ENCODE results near the gene SDF4. TPM values are rescaled to one million over a fixed set of nuclear protein-coding genes. Genes with fewer than 3 reads are reported as not detected.

The SDF4 gene
- total and polyA plus RNA-seq, 2 experiments from 2014 or later: 214 to 261 TPM

GRCh38 chr1:1239227-1239613 is 7.4 kb upstream of the SDF4 start:
- Histone ChIP-seq H3K9ac (no peak overlapping the region), H3K4me3 (no peak overlapping the region), H4K20me1 (ENCODE audit: insufficient read depth) (no peaks in the 10 kb centered on the region), H3K4me2 (ENCODE audit: unreplicated experiment) (no peak overlapping the region), H3K4me1 (ENCODE audit: insufficient read depth) (no peaks in the 10 kb centered on the region), H3K9me3 (ENCODE audit: low read depth) (no peaks in the 10 kb centered on the region), H3K79me2 (ENCODE audit: insufficient read depth) (peaks cover 4% of the 10 kb centered on the region; the same call in 1 of the 2 replicates), H2AFZ (no peak overlapping the region), H3K27me3 (replicated peaks; ENCODE audit: insufficient read depth) (no peaks in the 10 kb centered on the region), H3K9me2 (ENCODE audit: insufficient read depth) (no peaks in the 10 kb centered on the region), H3F3A (ENCODE audit: insufficient read depth) (no peaks in the 10 kb centered on the region), H3K27ac (no peak overlapping the region), H3K36me3 (ENCODE audit: low read depth) (no peaks in the 10 kb centered on the region)
- in situ Hi-C loops (cut with MboI): no loop called here
- WGBS, 2 experiments (ENCODE audit: low coverage in 1 of 2, low lambda C conversion rate in 2 of 2, missing lambda C conversion rate in 2 of 2): 34 to 36% methylated on average over 8 to 15 of the region's 15 CpGs
- no peak for TF ChIP-seq EZH2 (IDR thresholded peaks at IDR 0.05; ENCODE audit: insufficient read depth, poor library complexity, severe bottlenecking)
- TF ChIP-seq EZH2phosphoT487 (IDR thresholded peaks at IDR 0.05; ENCODE audit: insufficient read depth, low read depth): no peak
- no peak for DNase-seq

GRCh38 chr1:1238702-1239178 is 6.9 kb upstream of the SDF4 start:
- H2AFZ ChIP-seq: no peak overlapping the region
- H3K4me3 ChIP-seq: no peak overlapping the region
- H3K9ac ChIP-seq: no peak overlapping the region
- no peak overlapping the region for H3K4me2 ChIP-seq (ENCODE audit: unreplicated experiment)
- DNase-seq: no peak
- H3K36me3 ChIP-seq (ENCODE audit: low read depth): no peaks in the 10 kb centered on the region
- H3K79me2 ChIP-seq (ENCODE audit: insufficient read depth): peaks cover 8% of the 10 kb centered on the region
- H3K27me3 ChIP-seq (replicated peaks; ENCODE audit: insufficient read depth): no peaks in the 10 kb centered on the region
- no peaks in the 10 kb centered on the region for H4K20me1 ChIP-seq (ENCODE audit: insufficient read depth)
- TF ChIP-seq EZH2phosphoT487 (IDR thresholded peaks at IDR 0.05; ENCODE audit: insufficient read depth, low read depth) (no peak), EZH2 (IDR thresholded peaks at IDR 0.05; ENCODE audit: insufficient read depth, poor library complexity, severe bottlenecking) (no peak)
- H3K9me2 ChIP-seq (ENCODE audit: insufficient read depth): no peaks in the 10 kb centered on the region
- no peaks in the 10 kb centered on the region for H3F3A ChIP-seq (ENCODE audit: insufficient read depth)
- H3K4me1 ChIP-seq (ENCODE audit: insufficient read depth): no peaks in the 10 kb centered on the region
- H3K27ac ChIP-seq: no peak overlapping the region
- in situ Hi-C loops (cut with MboI): no loop called here
- WGBS, 2 experiments (ENCODE audit: low coverage in 1 of 2, low lambda C conversion rate in 2 of 2, missing lambda C conversion rate in 2 of 2): 53 to 54% methylated on average over 18 to 19 of the region's 19 CpGs
- H3K9me3 ChIP-seq (ENCODE audit: low read depth): no peaks in the 10 kb centered on the region

- H3K4me2 ChIP-seq (ENCODE audit: unreplicated experiment): no peak overlapping the region
- in situ Hi-C loops (cut with MboI): no loop called here
- no peak for DNase-seq
These were observed 6.3 kb upstream of the SDF4 start for GRCh38 chr1:1237874-1238701.

DNA sequence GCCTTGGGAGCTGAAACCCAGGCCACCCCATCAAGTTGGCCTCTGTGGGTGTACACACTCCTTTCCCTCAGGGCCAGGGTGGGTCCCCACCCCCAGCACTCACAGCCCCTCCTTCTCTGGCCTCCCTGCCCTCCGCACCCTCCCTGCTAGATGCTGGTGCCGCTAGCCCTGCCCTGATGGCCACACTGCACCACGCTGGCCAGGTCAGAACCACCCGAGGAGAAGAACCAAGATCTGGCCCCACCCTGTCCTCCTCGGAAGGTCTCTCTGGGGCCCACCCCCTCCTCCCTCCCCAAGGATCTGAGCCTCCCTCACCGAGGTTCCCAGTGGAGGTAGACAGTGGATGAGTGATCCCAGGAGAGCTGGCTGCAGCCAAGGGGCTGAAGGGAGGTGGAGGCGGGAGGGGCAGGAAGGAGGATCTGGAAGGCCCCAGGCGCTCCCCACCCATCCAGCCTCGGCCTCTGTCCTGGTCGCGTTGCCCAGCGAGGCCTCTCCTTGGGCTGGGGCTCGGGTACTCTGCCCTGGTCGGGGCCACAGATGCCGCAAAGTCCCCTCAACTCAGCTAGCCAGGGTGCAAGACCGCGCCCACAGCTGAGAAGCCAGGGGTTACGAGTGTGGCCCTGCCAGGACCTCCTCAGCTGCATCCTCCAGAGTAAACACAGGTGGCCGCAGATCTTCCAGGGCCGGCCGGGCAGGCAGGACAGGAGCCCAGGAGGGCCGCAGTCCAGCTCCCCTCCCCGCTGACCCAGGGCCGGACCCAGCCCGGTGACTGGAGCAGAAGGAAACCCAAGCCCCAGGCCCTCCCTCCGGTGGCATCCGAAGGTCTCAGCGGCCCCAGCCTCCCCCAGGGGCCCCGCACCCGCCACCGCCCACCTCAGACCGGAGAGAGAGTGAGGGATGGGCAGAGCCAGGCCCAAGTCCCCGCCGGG is 5.4 kb upstream of the SDF4 start:
- Histone ChIP-seq H3F3A (ENCODE audit: insufficient read depth) (no peaks in the 10 kb centered on the region), H4K20me1 (ENCODE audit: insufficient read depth) (no peaks in the 10 kb centered on the region), H3K27ac (no peak overlapping the region), H3K9me3 (ENCODE audit: low read depth) (no peaks in the 10 kb centered on the region), H3K79me2 (ENCODE audit: insufficient read depth) (peaks cover 21% of the 10 kb centered on the region), H2AFZ (no peak overlapping the region), H3K4me3 (no peak overlapping the region), H3K27me3 (replicated peaks; ENCODE audit: insufficient read depth) (no peaks in the 10 kb centered on the region), H3K9me2 (ENCODE audit: insufficient read depth) (no peaks in the 10 kb centered on the region), H3K9ac (no peak overlapping the region), H3K4me2 (ENCODE audit: unreplicated experiment) (no peak overlapping the region), H3K4me1 (ENCODE audit: insufficient read depth) (peaks cover 6% of the 10 kb centered on the region; the same call in 1 of the 2 replicates), H3K36me3 (ENCODE audit: low read depth) (no peaks in the 10 kb centered on the region)
- WGBS, 2 experiments (ENCODE audit: low coverage in 1 of 2, low lambda C conversion rate in 2 of 2, missing lambda C conversion rate in 2 of 2): 51% methylated on average over 17 to 29 of the region's 34 CpGs
- DNase-seq: no peak
- TF ChIP-seq EZH2 (IDR thresholded peaks at IDR 0.05; ENCODE audit: insufficient read depth, poor library complexity, severe bottlenecking): no peak
- no peak for TF ChIP-seq EZH2phosphoT487 (IDR thresholded peaks at IDR 0.05; ENCODE audit: insufficient read depth, low read depth)
- in situ Hi-C loops (cut with MboI): no loop called here

More at GRCh38 chr1:1237874-1238701, 6.3 kb upstream of the SDF4 start:
- Histone ChIP-seq H3K36me3 (ENCODE audit: low read depth) (no peaks in the 10 kb centered on the region), H4K20me1 (ENCODE audit: insufficient read depth) (no peaks in the 10 kb centered on the region), H3K9me2 (ENCODE audit: insufficient read depth) (no peaks in the 10 kb centered on the region), H3K4me1 (ENCODE audit: insufficient read depth) (no peaks in the 10 kb centered on the region), H3K9me3 (ENCODE audit: low read depth) (no peaks in the 10 kb centered on the region), H3F3A (ENCODE audit: insufficient read depth) (no peaks in the 10 kb centered on the region), H2AFZ (no peak overlapping the region), H3K79me2 (ENCODE audit: insufficient read depth) (peaks cover 15% of the 10 kb centered on the region), H3K27me3 (replicated peaks; ENCODE audit: insufficient read depth) (no peaks in the 10 kb centered on the region), H3K9ac (no peak overlapping the region), H3K27ac (no peak overlapping the region), H3K4me3 (no peak overlapping the region)
- no peak for TF ChIP-seq EZH2phosphoT487 (IDR thresholded peaks at IDR 0.05; ENCODE audit: insufficient read depth, low read depth)
- TF ChIP-seq EZH2 (IDR thresholded peaks at IDR 0.05; ENCODE audit: insufficient read depth, poor library complexity, severe bottlenecking): no peak
- 67 to 69% methylated on average over 37 to 48 of the region's 48 CpGs for WGBS, 2 experiments (ENCODE audit: low coverage in 1 of 2, low lambda C conversion rate in 2 of 2, missing lambda C conversion rate in 2 of 2)

Measured in GM23248 (cell line).